ENCODE results near the gene BOLA3.
"Not testable (repeated sequence)": the region's sequence is repeated elsewhere in the genome, so short reads cannot be mapped to it uniquely, and the experiment has no call there.

The BOLA3 gene

GRCh38 chr2:74102516-74102915 lies 45.2 kb downstream of the BOLA3 start:
- DNase-seq (ENCODE audit: low read depth in 2 of 2), result no peak

DNA sequence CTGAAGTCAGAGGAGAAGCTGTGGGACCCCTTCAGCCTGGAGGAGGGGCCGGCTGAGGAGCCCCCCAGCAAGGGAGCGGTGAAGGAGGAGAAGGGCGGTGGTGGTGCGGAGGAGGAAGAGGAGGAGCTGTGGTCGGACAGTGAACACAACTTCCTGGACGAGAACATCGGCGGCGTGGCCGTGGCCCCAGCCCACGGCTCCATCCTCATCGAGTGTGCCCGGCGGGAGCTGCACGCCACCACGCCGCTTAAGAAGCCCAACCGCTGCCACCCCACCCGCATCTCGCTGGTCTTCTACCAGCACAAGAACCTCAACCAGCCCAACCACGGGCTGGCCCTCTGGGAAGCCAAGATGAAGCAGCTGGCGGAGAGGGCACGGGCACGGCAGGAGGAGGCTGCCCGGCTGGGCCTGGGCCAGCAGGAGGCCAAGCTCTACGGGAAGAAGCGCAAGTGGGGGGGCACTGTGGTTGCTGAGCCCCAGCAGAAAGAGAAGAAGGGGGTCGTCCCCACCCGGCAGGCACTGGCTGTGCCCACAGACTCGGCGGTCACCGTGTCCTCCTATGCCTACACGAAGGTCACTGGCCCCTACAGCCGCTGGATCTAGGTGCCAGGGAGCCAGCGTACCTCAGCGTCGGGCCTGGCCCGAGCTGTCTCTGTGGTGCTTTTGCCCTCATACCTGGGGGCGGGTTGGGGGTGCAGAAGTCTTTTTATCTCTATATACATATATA lies 46.0 kb downstream of the BOLA3 start:
- no peak for DNase-seq (ENCODE audit: low read depth in 2 of 2)

DNA sequence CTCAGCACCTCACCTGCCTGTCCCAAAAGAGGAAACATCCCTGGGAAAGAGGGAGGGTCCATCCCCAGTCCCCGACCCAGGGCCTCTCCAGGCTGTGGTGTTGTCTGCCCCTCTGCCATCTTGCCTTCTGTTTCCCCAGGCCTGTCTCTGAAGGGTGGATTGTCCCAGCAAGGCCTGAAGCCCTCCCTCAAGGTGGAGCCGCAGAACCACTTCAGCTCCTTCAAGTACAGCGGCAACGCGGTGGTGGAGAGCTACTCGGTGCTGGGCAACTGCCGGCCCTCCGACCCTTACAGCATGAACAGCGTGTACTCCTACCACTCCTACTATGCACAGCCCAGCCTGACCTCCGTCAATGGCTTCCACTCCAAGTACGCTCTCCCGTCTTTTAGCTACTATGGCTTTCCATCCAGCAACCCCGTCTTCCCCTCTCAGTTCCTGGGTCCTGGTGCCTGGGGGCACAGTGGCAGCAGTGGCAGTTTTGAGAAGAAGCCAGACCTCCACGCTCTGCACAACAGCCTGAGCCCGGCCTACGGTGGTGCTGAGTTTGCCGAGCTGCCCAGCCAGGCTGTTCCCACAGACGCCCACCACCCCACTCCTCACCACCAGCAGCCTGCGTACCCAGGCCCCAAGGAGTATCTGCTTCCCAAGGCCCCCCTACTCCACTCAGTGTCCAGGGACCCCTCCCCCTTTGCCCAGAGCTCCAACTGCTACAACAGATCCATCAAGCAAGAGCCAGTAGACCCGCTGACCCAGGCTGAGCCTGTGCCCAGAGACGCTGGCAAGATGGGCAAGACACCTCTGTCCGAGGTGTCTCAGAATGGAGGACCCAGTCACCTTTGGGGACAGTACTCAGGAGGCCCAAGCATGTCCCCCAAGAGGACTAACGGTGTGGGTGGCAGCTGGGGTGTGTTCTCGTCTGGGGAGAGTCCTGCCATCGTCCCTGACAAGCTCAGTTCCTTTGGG lies 47.2 kb downstream of the BOLA3 start:
- DNase-seq (ENCODE audit: low read depth in 2 of 2), result no peak

- DNase-seq (ENCODE audit: low read depth in 2 of 2), result no peak
Observed at GRCh38 chr2:74099835-74100234, 47.9 kb downstream of the BOLA3 start.

DNA sequence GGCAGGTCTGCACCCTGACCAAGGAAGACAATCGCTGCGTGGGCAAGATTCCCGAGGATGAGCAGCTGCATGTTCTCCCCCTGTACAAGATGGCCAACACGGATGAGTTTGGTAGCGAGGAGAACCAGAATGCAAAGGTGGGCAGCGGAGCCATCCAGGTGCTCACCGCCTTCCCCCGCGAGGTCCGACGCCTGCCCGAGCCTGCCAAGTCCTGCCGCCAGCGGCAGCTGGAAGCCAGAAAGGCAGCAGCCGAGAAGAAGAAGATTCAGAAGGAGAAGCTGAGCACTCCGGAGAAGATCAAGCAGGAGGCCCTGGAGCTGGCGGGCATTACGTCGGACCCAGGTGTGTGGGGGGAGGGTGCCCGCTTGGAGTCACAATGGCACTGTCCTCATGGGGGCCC lies 48.4 kb downstream of the BOLA3 start:
- DNase-seq (ENCODE audit: low read depth in 2 of 2), result no peak

GRCh38 chr2:74097574-74097973 lies 50.1 kb downstream of the BOLA3 start:
- no peak for DNase-seq (ENCODE audit: low read depth in 2 of 2)

- no peak for DNase-seq (ENCODE audit: low read depth in 2 of 2)
Observed at GRCh38 chr2:74096052-74096451, 51.7 kb downstream of the BOLA3 start.

DNA sequence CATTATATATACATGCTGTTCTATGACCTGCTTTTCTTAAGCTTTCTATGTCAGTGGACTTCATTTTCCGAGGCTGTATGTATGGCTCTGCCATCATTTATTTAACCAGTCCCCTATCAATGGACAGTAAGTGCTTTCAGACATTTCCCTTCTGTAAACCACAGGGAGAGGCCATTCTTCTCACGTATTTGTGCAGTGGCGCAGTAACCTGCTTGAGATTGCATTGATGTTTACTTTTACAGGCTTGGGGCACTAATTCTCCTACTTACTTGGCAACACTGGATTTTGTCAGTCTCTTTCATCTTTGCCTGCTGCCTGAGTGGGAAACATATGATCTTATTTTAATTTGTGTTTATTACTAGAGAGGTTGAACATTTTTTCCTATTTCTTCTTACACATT lies 52.1 kb downstream of the BOLA3 start:
- DNase-seq (ENCODE audit: low read depth in 2 of 2), result no peak

GRCh38 chr2:74094291-74094690 lies 53.4 kb downstream of the BOLA3 start:
- DNase-seq (ENCODE audit: low read depth in 2 of 2), result no peak

DNA sequence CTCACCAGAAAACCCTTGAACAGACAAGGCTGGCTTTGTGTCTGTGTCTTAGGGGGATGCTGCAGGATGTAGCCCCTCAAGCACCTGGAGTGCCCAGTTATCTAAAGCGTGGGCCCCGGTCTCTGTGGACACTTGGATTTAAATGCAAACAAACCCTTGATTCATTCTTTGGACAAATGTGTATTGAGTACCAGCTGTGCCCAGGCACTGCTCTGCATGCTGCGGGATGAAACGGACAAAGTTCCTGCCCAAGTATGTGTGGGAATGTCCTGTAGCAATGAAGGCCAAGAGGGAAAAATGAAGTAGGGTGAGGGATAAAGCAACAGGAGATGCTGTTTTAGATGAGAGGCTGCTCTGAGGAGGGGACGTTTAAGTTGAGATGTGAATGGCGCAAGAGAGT lies 53.9 kb downstream of the BOLA3 start:
- no peak for DNase-seq (ENCODE audit: low read depth in 2 of 2)

GRCh38 chr2:74093426-74093825 lies 54.3 kb downstream of the BOLA3 start:
- no peak for DNase-seq (ENCODE audit: low read depth in 2 of 2)

- no peak for DNase-seq (ENCODE audit: low read depth in 2 of 2)
Observed at GRCh38 chr2:74092275-74092674, 55.4 kb downstream of the BOLA3 start.

DNA sequence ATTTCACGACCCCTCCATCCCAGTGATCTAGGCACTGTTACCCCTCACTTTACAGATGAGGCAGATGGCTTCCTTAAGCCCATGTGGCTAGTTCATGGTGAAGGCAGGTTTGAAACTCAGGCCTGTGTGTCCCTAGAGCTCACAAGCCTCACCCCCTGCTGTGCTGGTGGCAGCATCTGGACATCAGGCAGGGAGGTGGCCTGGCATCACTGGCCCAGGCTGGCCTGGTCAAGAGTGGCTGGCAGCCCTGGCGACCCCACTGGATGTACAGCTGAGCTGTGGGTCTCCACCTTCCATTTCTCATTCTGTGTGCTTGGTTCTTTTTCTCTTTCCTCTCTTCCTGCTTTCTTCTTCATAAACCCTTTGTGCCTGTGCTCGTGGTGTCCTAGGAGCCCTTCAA lies 56.3 kb downstream of the BOLA3 start:
- DNase-seq (ENCODE audit: low read depth in 2 of 2), result no peak

DNA sequence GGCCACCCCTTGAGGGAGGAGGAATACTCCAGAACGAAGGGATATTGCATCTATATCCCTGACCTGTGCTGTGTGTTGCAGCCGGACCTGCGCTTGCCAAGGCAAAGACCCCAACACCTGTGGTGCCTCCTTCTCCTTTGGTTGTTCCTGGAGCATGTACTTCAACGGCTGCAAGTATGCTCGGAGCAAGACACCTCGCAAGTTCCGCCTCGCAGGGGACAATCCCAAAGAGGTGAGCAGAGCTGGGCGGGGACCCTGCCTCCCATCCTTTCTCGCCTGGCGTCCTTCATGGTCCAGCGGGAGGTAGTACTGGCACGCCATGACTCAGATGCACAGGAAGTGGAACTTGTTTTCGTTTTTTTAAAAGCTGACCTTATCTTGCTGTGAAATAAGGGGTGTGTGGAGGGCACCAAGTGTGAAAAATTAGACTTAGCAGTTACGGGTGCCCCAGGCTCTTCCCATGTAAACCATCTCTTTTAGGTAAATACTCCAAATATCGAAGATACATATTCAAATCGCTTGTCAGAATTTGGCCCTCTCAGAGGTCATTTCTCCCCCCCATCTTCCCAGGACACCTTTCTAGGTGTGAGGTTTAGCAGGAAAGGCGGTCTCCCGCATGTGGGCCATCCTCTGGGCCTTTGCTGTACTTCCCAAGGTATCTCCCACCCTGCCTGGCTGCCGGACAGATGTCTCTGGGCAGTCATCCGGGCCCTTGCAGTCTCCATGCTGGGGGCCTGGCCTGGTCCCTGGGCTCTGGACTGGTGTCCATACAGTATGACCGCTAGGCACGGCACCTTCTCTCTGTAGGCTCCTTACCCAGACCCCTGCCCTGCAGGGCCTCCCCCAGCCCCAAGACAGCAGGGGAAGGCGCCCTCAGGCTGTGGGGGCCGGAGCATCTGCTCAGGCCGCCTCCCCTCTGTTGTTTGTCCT lies 57.6 kb downstream of the BOLA3 start:
- no peak for DNase-seq (ENCODE audit: low read depth in 2 of 2)

DNA sequence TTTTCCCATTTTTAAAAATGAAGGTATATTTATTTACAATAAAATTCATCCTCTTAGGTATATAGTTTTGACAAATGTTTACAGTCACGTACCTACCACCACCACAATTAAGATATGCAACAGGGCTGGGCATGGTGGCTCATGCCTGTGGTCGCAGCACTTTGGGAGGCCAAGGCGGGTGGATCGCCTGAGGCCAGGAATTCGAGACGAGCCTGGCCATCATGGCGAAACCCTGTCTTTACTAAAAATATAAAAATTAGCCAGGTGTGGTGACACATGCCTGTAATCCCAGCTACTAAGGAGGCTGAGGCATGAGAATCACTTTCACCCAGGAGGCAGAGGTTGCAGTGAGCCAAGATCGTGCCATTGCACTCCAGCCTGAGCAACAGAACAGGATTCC lies 59.0 kb downstream of the BOLA3 start:
- DNase-seq (ENCODE audit: low read depth in 2 of 2), result not testable (repeated sequence)

- DNase-seq (ENCODE audit: low read depth in 2 of 2), result no peak
Observed at GRCh38 chr2:74087696-74088095, 60.0 kb downstream of the BOLA3 start.

DNA sequence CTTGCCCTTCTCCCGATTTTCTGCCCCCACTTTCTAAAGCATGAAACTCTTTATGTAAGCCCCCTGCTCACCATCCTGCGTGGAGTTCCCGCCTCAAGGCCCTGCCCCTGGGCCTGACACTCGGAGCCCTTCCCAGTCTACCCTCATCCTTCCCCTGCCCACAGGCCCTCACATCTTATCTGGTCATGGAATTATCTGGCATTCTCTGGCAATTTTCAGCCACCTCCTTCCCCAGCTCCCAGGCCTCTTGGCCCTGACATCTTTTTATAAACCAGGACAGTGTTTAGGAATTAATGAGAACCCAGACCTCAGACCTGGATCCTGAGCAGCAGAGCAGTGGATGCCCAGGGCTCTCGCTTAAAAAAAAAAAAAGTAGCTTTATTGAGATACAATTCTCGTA lies 61.7 kb downstream of the BOLA3 start:
- DNase-seq (ENCODE audit: low read depth in 2 of 2), result no peak
